Measurements from ENCODE around the gene DUSP23.
A peak's percentile ranks its signal among the peaks of the same experiment; 100 is the strongest.

Gene DUSP23

DNA sequence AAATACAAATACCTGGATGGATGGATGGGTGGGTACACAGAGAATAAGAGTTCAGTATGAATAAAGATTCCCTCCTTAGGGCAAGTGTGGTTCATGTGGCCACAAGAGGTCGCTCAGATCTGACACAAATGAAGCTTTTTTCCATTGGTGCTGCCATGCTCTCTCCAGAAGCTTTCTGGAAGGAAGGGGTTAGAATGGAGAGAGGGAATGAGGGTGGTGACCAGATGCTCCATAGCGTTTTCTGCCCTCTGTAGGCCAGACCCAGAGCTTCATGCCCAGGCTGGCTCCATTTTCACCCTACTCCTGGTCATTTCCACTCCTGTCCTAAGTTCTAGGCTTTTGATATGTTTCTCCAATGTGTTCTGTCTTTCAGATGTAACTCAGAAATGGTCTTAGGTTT lies 18.1 kb downstream of the DUSP23 start:
- Histone ChIP-seq H4K20me1 (ENCODE audit: low read depth, low read length) (no peaks in the 10 kb centered on the region), H3K27ac (ENCODE audit: low read depth, low read length) (no peak overlapping the region), H3K79me2 (ENCODE audit: insufficient read depth, low read length) (no peaks in the 10 kb centered on the region), H3K4me2 (ENCODE audit: low read depth, low read length, poor library complexity, severe bottlenecking) (no peak overlapping the region), H3F3A (ENCODE audit: insufficient read depth) (no peaks in the 10 kb centered on the region), H3K27me3 (ENCODE audit: low read length) (no peaks in the 10 kb centered on the region), H3K9me3 (ENCODE audit: insufficient read depth, low read length) (no peaks in the 10 kb centered on the region), H2AFZ (ENCODE audit: low read depth, low read length, severe bottlenecking) (no peak overlapping the region), H3K9me2 (replicated peaks; ENCODE audit: insufficient read depth, low read length) (no peaks in the 10 kb centered on the region), H3K4me3 (ENCODE audit: insufficient read depth, low read length, poor library complexity, severe bottlenecking) (no peak overlapping the region), H3K9ac (ENCODE audit: low read length) (no peak overlapping the region), H3K36me3 (ENCODE audit: low read length) (no peaks in the 10 kb centered on the region)
- no peak for TF ChIP-seq EZH2phosphoT487 (conservative IDR thresholded peaks at IDR 0.05; ENCODE audit: low read length)
- TF ChIP-seq, protein P1, sequence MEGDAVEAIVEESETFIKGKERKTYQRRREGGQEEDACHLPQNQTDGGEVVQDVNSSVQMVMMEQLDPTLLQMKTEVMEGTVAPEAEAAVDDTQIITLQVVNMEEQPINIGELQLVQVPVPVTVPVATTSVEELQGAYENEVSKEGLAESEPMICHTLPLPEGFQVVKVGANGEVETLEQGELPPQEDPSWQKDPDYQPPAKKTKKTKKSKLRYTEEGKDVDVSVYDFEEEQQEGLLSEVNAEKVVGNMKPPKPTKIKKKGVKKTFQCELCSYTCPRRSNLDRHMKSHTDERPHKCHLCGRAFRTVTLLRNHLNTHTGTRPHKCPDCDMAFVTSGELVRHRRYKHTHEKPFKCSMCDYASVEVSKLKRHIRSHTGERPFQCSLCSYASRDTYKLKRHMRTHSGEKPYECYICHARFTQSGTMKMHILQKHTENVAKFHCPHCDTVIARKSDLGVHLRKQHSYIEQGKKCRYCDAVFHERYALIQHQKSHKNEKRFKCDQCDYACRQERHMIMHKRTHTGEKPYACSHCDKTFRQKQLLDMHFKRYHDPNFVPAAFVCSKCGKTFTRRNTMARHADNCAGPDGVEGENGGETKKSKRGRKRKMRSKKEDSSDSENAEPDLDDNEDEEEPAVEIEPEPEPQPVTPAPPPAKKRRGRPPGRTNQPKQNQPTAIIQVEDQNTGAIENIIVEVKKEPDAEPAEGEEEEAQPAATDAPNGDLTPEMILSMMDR (IDR thresholded peaks at IDR 0.05; ENCODE audit: insufficient read depth, low read length, poor library complexity, severe bottlenecking) = peak; percentile 63

DNA sequence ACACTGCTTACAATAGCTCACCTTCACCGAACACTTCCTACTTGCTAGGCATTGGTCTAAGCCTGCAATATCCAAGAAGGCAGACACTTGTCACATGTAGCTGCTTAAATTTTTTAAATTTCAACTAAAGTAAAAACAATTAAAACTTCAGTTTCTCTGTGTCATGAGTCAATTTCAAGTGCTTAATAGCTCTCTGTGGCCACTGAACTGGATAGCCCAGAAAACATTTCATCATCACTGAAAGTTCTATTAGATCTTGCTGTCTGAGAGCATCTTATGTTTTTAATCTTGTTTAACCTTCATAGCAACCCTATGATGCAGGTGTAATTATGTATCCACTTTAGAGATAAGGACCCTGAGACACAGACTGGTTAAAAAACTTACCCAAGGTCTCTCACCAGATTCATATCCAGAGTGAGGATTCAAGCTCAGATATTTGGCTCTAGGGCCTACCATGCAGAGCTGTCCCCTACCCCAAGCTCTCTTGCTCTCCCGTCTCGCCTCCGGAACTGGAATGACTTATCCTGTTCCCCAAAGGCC lies 18.8 kb downstream of the DUSP23 start:
- H3K4me3 ChIP-seq (ENCODE audit: insufficient read depth, low read length, poor library complexity, severe bottlenecking) = no peak overlapping the region
- TF ChIP-seq, protein P1 (IDR thresholded peaks at IDR 0.05; ENCODE audit: insufficient read depth, low read length, poor library complexity, severe bottlenecking) = no peak
- TF ChIP-seq EZH2phosphoT487 (conservative IDR thresholded peaks at IDR 0.05; ENCODE audit: low read length) = no peak
- H3K36me3 ChIP-seq (ENCODE audit: low read length) = no peaks in the 10 kb centered on the region
- no peaks in the 10 kb centered on the region for H3K79me2 ChIP-seq (ENCODE audit: insufficient read depth, low read length)
- no peak overlapping the region for H2AFZ ChIP-seq (ENCODE audit: low read depth, low read length, severe bottlenecking)
- no peak overlapping the region for H3K4me2 ChIP-seq (ENCODE audit: low read depth, low read length, poor library complexity, severe bottlenecking)
- H3K9me3 ChIP-seq (ENCODE audit: insufficient read depth, low read length) = no peaks in the 10 kb centered on the region
- H3F3A ChIP-seq (ENCODE audit: insufficient read depth) = no peaks in the 10 kb centered on the region
- no peaks in the 10 kb centered on the region for H3K27me3 ChIP-seq (ENCODE audit: low read length)
- H3K9me2 ChIP-seq (replicated peaks; ENCODE audit: insufficient read depth, low read length) = no peaks in the 10 kb centered on the region
- H3K9ac ChIP-seq (ENCODE audit: low read length) = no peak overlapping the region
- no peaks in the 10 kb centered on the region for H4K20me1 ChIP-seq (ENCODE audit: low read depth, low read length)
- H3K27ac ChIP-seq (ENCODE audit: low read depth, low read length) = no peak overlapping the region

DNA sequence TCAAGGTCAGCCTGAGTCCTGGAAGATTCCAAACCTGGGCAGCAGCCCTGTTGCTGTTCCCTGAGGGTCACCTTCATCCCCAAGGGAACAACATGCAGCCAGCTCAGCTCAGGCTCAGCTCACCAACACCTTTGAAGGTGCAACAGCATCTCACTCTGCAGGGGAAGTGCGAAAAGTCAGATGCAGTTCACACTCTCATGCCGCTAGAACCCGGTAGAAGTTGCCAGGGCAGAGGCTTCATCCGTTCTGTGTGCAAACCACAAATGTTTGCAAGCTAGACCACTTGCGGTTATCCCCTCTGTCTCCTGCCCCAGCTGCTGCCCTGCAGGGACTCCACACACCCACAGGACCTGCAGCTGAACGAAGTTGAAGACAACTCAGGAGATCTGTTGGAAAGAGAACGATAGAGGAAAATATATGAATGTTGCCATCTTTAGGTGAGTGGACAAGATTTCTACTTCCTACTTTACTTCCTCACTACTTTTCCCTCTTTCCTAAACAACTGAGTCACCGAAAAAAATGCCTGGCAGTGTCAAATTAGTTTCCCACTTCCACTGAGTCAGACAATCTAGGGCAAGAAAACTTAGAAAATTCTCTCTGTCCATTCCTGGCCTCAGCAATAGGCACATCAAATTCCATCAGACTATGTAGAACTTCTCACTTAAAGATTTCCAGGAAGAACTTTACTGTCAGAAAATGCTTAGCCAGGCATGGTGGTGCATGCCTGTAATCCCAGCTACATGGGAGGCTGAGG lies 19.6 kb downstream of the DUSP23 start:
- no peaks in the 10 kb centered on the region for H3K79me2 ChIP-seq (ENCODE audit: insufficient read depth, low read length)
- H3K36me3 ChIP-seq (ENCODE audit: low read length) = no peaks in the 10 kb centered on the region
- H3K27ac ChIP-seq (ENCODE audit: low read depth, low read length) = no peak overlapping the region
- H2AFZ ChIP-seq (ENCODE audit: low read depth, low read length, severe bottlenecking) = no peak overlapping the region
- no peaks in the 10 kb centered on the region for H3K9me3 ChIP-seq (ENCODE audit: insufficient read depth, low read length)
- no peak overlapping the region for H3K4me2 ChIP-seq (ENCODE audit: low read depth, low read length, poor library complexity, severe bottlenecking)
- H3K27me3 ChIP-seq (ENCODE audit: low read length) = no peaks in the 10 kb centered on the region
- H3K9me2 ChIP-seq (replicated peaks; ENCODE audit: insufficient read depth, low read length) = no peaks in the 10 kb centered on the region
- no peaks in the 10 kb centered on the region for H4K20me1 ChIP-seq (ENCODE audit: low read depth, low read length)
- TF ChIP-seq, protein P1 (IDR thresholded peaks at IDR 0.05; ENCODE audit: insufficient read depth, low read length, poor library complexity, severe bottlenecking) = no peak
- no peak for TF ChIP-seq EZH2phosphoT487 (conservative IDR thresholded peaks at IDR 0.05; ENCODE audit: low read length)
- no peak overlapping the region for H3K9ac ChIP-seq (ENCODE audit: low read length)
- no peak overlapping the region for H3K4me3 ChIP-seq (ENCODE audit: insufficient read depth, low read length, poor library complexity, severe bottlenecking)
- H3F3A ChIP-seq (ENCODE audit: insufficient read depth) = no peaks in the 10 kb centered on the region
